A673 (cell line): ENCODE data around the gene MAPK4. TPM values are rescaled to one million over a fixed set of nuclear protein-coding genes. Genes with fewer than 3 reads are reported as not detected.

Experiments used
- BruUV-seq: library from RNA; stranded (reverse); fragments of 400-500 nt; replicated peaks from 2 replicates; lab custom pipeline; 2021; lab: Mats Ljungman, UMichigan
- CTCF ChIA-PET: fragments of 300-600 bp; sonication (Branson Sonifier 250); formaldehyde crosslinking; loops from one replicate; lab custom pipeline; 2022; ENCODE audit warnings: antibody characterized with exemption; lab: Charles Lee
- POLR2A ChIA-PET: fragments of 300-600 bp; sonication (Branson Sonifier 250); formaldehyde crosslinking; loops from one replicate; lab custom pipeline; 2022; ENCODE audit warnings: antibody characterized with exemption; ENCODE audit not compliant: low non-redundant PET; lab: Charles Lee
- DNase-seq: peaks from one replicate; pipeline ENCODE4 v3.0.0-alpha.2; 2015; ENCODE audit warnings: low spot score
- H3K27ac ChIP-seq: fragments of 200-600 bp; sonication (generic); 2 replicates; pipeline ENCODE4 v1.5.1; 2016; ENCODE audit warnings: mixed run types, low read depth, mild to moderate bottlenecking, mixed read lengths, antibody characterized with exemption, low read length; ENCODE audit not compliant: poor library complexity, severe bottlenecking
- H3K27me3 ChIP-seq: fragments of 200-600 bp; sonication (generic); replicated peaks from 2 replicates; pipeline ENCODE4 v1.6.1; 2017; ENCODE audit warnings: mixed run types, low read depth, mild to moderate bottlenecking, mixed read lengths, antibody characterized with exemption, low read length; ENCODE audit not compliant: insufficient read depth, poor library complexity
- H3K36me3 ChIP-seq: fragments of 200-600 bp; sonication (generic); 2 replicates; pipeline ENCODE4 v1.6.1; 2016; ENCODE audit warnings: mixed run types, mild to moderate bottlenecking, mixed read lengths, antibody characterized with exemption, low read length; ENCODE audit not compliant: insufficient read depth, poor library complexity, severe bottlenecking
- H3K4me1 ChIP-seq: fragments of 200-600 bp; sonication (generic); 2 replicates; pipeline ENCODE4 v1.6.1; 2017; ENCODE audit warnings: mixed run types, mild to moderate bottlenecking, mixed read lengths, antibody characterized with exemption, low read length; ENCODE audit not compliant: insufficient read depth, poor library complexity, severe bottlenecking
- H3K4me3 ChIP-seq: fragments of 200-600 bp; sonication (generic); 2 replicates; pipeline ENCODE4 v1.5.1; 2016; ENCODE audit warnings: low read depth, mixed run types, mild to moderate bottlenecking, mixed read lengths, low read length; ENCODE audit not compliant: poor library complexity, severe bottlenecking
- H3K9me3 ChIP-seq: fragments of 200-600 bp; sonication (generic); 2 replicates; pipeline ENCODE4 v1.6.1; 2016; ENCODE audit warnings: mixed run types, low read depth, mild to moderate bottlenecking, mixed read lengths, antibody characterized with exemption, low read length; ENCODE audit not compliant: poor library complexity, severe bottlenecking
- CTCF ChIP-seq: fragments of 300-800, 200-600 bp; sonication (generic); conservative IDR thresholded peaks from 2 replicates; pipeline ENCODE4 v1.5.1; 2017; ENCODE audit warnings: low read depth, mild to moderate bottlenecking, antibody characterized with exemption, low read length, moderate library complexity, mixed read lengths
- EZH2 ChIP-seq: fragments of 200-600 bp; sonication (generic); IDR thresholded peaks from 2 replicates; pipeline ENCODE4 v1.6.1; 2017; ENCODE audit warnings: borderline replicate concordance, low read depth, mild to moderate bottlenecking, mixed read lengths, antibody characterized with exemption, low read length; ENCODE audit not compliant: poor library complexity, severe bottlenecking
- intact Hi-C: fragments of 100-400 bp; cut with micrococcal nuclease; formaldehyde crosslinking; loops from one replicate; pipeline ENCODE4 v1.10.0; 2022; ENCODE audit not compliant: unreplicated experiment
- total RNA-seq: library from RNA; stranded (reverse); gene quantifications from 2 replicates; pipeline ENCODE4 v1.2.3, GENCODE V29; 2021

MAPK4 gene
- total RNA-seq, 1 experiment from 2014 or later = 0.62 TPM

- CTCF ChIA-PET = no interaction called here
- no TSS peak for BruUV-seq
- intact Hi-C loops = no loop called here
These were observed 157.0 kb downstream of the MAPK4 start for GRCh38 chr18:50716902-50717301.

GRCh38 chr18:50717563-50717962 lies 157.7 kb downstream of the MAPK4 start:
- no peak for DNase-seq
- H3K4me3 ChIP-seq = no peak overlapping the region
- H3K27ac ChIP-seq = no peak overlapping the region
- ChIA-PET POLR2A (no interaction called here), CTCF (no interaction called here)
- intact Hi-C loops = no loop called here
- BruUV-seq = no TSS peak
- H3K9me3 ChIP-seq = no peaks in the 10 kb centered on the region
- no peaks in the 10 kb centered on the region for H3K4me1 ChIP-seq
- TF ChIP-seq CTCF (no peak), EZH2 (no peak)
- no peaks in the 10 kb centered on the region for H3K27me3 ChIP-seq
- H3K36me3 ChIP-seq = no peaks in the 10 kb centered on the region

More at GRCh38 chr18:50716902-50717301, 157.0 kb downstream of the MAPK4 start:
- Histone ChIP-seq H3K27ac (no peak overlapping the region), H3K4me3 (no peak overlapping the region), H3K9me3 (no peaks in the 10 kb centered on the region), H3K4me1 (no peaks in the 10 kb centered on the region), H3K27me3 (no peaks in the 10 kb centered on the region), H3K36me3 (no peaks in the 10 kb centered on the region)
- POLR2A ChIA-PET = no interaction called here
- TF ChIP-seq CTCF (no peak), EZH2 (no peak)
- no peak for DNase-seq

- no peak overlapping the region for H3K27ac ChIP-seq
- no TSS peak for BruUV-seq
- TF ChIP-seq EZH2 (no peak), CTCF (no peak)
- CTCF ChIA-PET = no interaction called here
- intact Hi-C loops = no loop called here
- POLR2A ChIA-PET = no interaction called here
- no peaks in the 10 kb centered on the region for H3K4me1 ChIP-seq
- DNase-seq = no peak
- H3K4me3 ChIP-seq = no peak overlapping the region
- H3K36me3 ChIP-seq = no peaks in the 10 kb centered on the region
- no peaks in the 10 kb centered on the region for H3K9me3 ChIP-seq
- no peaks in the 10 kb centered on the region for H3K27me3 ChIP-seq
These were observed 159.8 kb downstream of the MAPK4 start for GRCh38 chr18:50719471-50720324.
